Measurements from ENCODE around the gene FBLN2.

Gene FBLN2

GRCh38 chr3:13608969-13609725 is 60.2 kb downstream of the FBLN2 start:
- no peak for DNase-seq

- DNase-seq, result no peak
Measured at GRCh38 chr3:13610006-13610570, 61.2 kb downstream of the FBLN2 start.

GRCh38 chr3:13611221-13611620 is 62.3 kb downstream of the FBLN2 start:
- DNase-seq, result no peak

- DNase-seq, result no peak
Measured at GRCh38 chr3:13612829-13613228, 63.9 kb downstream of the FBLN2 start.

GRCh38 chr3:13613343-13614190 is 64.6 kb downstream of the FBLN2 start:
- DNase-seq, result no peak

GRCh38 chr3:13614607-13615006 is 65.7 kb downstream of the FBLN2 start:
- DNase-seq, result no peak

- DNase-seq, result no peak
Measured at GRCh38 chr3:13615019-13615528, 66.1 kb downstream of the FBLN2 start.

GRCh38 chr3:13616359-13616758 is 67.4 kb downstream of the FBLN2 start:
- DNase-seq, result no peak

GRCh38 chr3:13617097-13617738 is 68.3 kb downstream of the FBLN2 start:
- no peak for DNase-seq

- no peak for DNase-seq
Measured at GRCh38 chr3:13617981-13618380, 69.1 kb downstream of the FBLN2 start.

GRCh38 chr3:13618836-13619235 is 69.9 kb downstream of the FBLN2 start:
- no peak for DNase-seq

- no peak for DNase-seq
Measured at GRCh38 chr3:13619661-13620230, 70.8 kb downstream of the FBLN2 start.

GRCh38 chr3:13620281-13620680 is 71.4 kb downstream of the FBLN2 start:
- no peak for DNase-seq

GRCh38 chr3:13620776-13621365 is 71.9 kb downstream of the FBLN2 start:
- no peak for DNase-seq

- no peak for DNase-seq
Measured at GRCh38 chr3:13621381-13622221, 72.7 kb downstream of the FBLN2 start.

- no peak for DNase-seq
Measured at GRCh38 chr3:13622356-13622755, 73.4 kb downstream of the FBLN2 start.

GRCh38 chr3:13623101-13623654 is 74.3 kb downstream of the FBLN2 start:
- no peak for DNase-seq

- DNase-seq, result no peak
Measured at GRCh38 chr3:13624021-13624420, 75.1 kb downstream of the FBLN2 start.

- DNase-seq, result no peak
Measured at GRCh38 chr3:13624671-13625125, 75.8 kb downstream of the FBLN2 start.

GRCh38 chr3:13626396-13626795 is 77.5 kb downstream of the FBLN2 start:
- DNase-seq, result no peak

GRCh38 chr3:13626915-13627460 is 78.1 kb downstream of the FBLN2 start:
- DNase-seq, result no peak
